IMR-90 (cell line): Measurements from ENCODE around the gene HNF1B. TPM values are rescaled to one million over a fixed set of nuclear protein-coding genes. Genes with fewer than 3 reads are reported as not detected.

Experiments
- ATAC-seq: fragments of 200-7000 bp; cut with Tn5 transposase; 2 replicates; pipeline ENCODE4 v1.9.1; 2020; ENCODE audit warnings: low read depth, mild to moderate bottlenecking, moderate library complexity
- BruUV-seq: library from RNA; stranded (reverse); fragments of 400-500 nt; replicated peaks from 2 replicates; lab custom pipeline; 2021; lab: Mats Ljungman, UMichigan
- CTCF ChIA-PET: fragments of 300-600 bp; formaldehyde crosslinking; extraction: SDS; loops from one replicate; lab custom pipeline; 2021; ENCODE audit warnings: antibody characterized with exemption; lab: Yijun Ruan, JAX
- POLR2A ChIA-PET: fragments of 300-600 bp; sonication (Branson Sonifier 250); formaldehyde crosslinking; loops from one replicate; lab custom pipeline; 2022; ENCODE audit warnings: antibody characterized with exemption; ENCODE audit not compliant: unreplicated experiment; lab: Charles Lee
- DNase-seq: peaks from one replicate; pipeline ENCODE4 v3.0.0; 2013
- H2AFZ ChIP-seq: replicated peaks from 2 replicates; pipeline ENCODE3; 2013; ENCODE audit warnings: low read length, mild to moderate bottlenecking; ENCODE audit not compliant: poor library complexity
- H2AK5ac ChIP-seq: 2 replicates; pipeline ENCODE4 v1.6.1; 2013; ENCODE audit warnings: low read depth, low read length, inconsistent platforms
- H2AK9ac ChIP-seq: replicated peaks from 2 replicates; pipeline ENCODE3; 2013; ENCODE audit warnings: mild to moderate bottlenecking, low read depth, low read length, moderate library complexity; ENCODE audit not compliant: poor library complexity
- H2BK120ac ChIP-seq: 2 replicates; pipeline ENCODE4 v1.6.1; 2013; ENCODE audit warnings: low read depth, low read length, inconsistent platforms
- H2BK15ac ChIP-seq: 3 replicates; pipeline ENCODE4 v1.6.1; 2013; ENCODE audit warnings: low read depth, low read length, inconsistent platforms
- H2BK20ac ChIP-seq: 2 replicates; pipeline ENCODE4 v1.6.1; 2013; ENCODE audit warnings: low read depth, mild to moderate bottlenecking, inconsistent platforms, low read length, moderate library complexity
- H2BK5ac ChIP-seq: 2 replicates; pipeline ENCODE4 v1.6.1; 2013; ENCODE audit warnings: mild to moderate bottlenecking, low read depth, low read length, inconsistent platforms; ENCODE audit not compliant: poor library complexity, severe bottlenecking
- H3K14ac ChIP-seq: replicated peaks from 2 replicates; pipeline ENCODE4 v1.6.1; 2013; ENCODE audit warnings: low read depth, low read length, inconsistent platforms
- H3K18ac ChIP-seq: 2 replicates; pipeline ENCODE4 v1.6.1; 2013; ENCODE audit warnings: low read depth, low read length, control low read depth
- H3K23ac ChIP-seq: 2 replicates; pipeline ENCODE4 v1.6.1; 2013; ENCODE audit warnings: low read depth, low read length, inconsistent platforms
- H3K27ac ChIP-seq: 2 replicates; pipeline ENCODE4 v1.5.1; 2013; ENCODE audit warnings: mild to moderate bottlenecking, control low read depth, low read length; ENCODE audit not compliant: insufficient read depth
- H3K27me3 ChIP-seq: 2 replicates; pipeline ENCODE4 v1.6.1; 2013; ENCODE audit warnings: low read length; ENCODE audit not compliant: control insufficient read depth, insufficient read depth
- H3K36me3 ChIP-seq: 2 replicates; pipeline ENCODE4 v1.6.1; 2013; ENCODE audit warnings: low read length, mixed read lengths; ENCODE audit not compliant: control insufficient read depth, insufficient read depth
- H3K4ac ChIP-seq: 2 replicates; pipeline ENCODE4 v1.6.1; 2013; ENCODE audit warnings: low read depth, low read length, inconsistent platforms
- H3K4me1 ChIP-seq: 2 replicates; pipeline ENCODE4 v1.6.1; 2013; ENCODE audit warnings: low read length, mixed read lengths; ENCODE audit not compliant: control insufficient read depth, insufficient read depth
- H3K4me2 ChIP-seq: 2 replicates; pipeline ENCODE4 v1.6.1; 2013; ENCODE audit warnings: low read depth, mild to moderate bottlenecking, control low read depth, low read length, moderate library complexity
- H3K4me3 ChIP-seq: 2 replicates; pipeline ENCODE4 v1.5.1; 2013; ENCODE audit warnings: low read depth, mild to moderate bottlenecking, control low read depth, low read length, moderate library complexity; ENCODE audit not compliant: insufficient read depth
- H3K56ac ChIP-seq: 2 replicates; pipeline ENCODE4 v1.6.1; 2013; ENCODE audit warnings: low read length, inconsistent platforms; ENCODE audit not compliant: insufficient read depth; ENCODE audit errors: extremely low read depth
- H3K79me1 ChIP-seq, 2 experiments: 2 replicates each; pipeline ENCODE4 v1.6.1; 2013; ENCODE audit warnings: low read length in 2 of 2, inconsistent platforms in 1 of 2, low read depth in 1 of 2
- H3K9ac ChIP-seq: 2 replicates; pipeline ENCODE4 v1.6.1; 2013; ENCODE audit warnings: low read depth, low read length, control low read depth
- H3K9me1 ChIP-seq: 2 replicates; pipeline ENCODE4 v1.6.1; 2013; ENCODE audit warnings: low read length, inconsistent platforms; ENCODE audit not compliant: insufficient read depth
- H3K9me3 ChIP-seq: 2 replicates; pipeline ENCODE4 v1.6.1; 2013; ENCODE audit warnings: low read length; ENCODE audit not compliant: control insufficient read depth, insufficient read depth
- H4K20me1 ChIP-seq: 2 replicates; pipeline ENCODE4 v1.6.1; 2013; ENCODE audit warnings: low read length, inconsistent platforms; ENCODE audit not compliant: insufficient read depth
- H4K5ac ChIP-seq: 2 replicates; pipeline ENCODE4 v1.6.1; 2013; ENCODE audit warnings: mild to moderate bottlenecking, low read depth, low read length, control low read depth
- H4K8ac ChIP-seq, 2 experiments: 2 replicates each; pipeline ENCODE4 v1.6.1; 2013; ENCODE audit warnings: low read depth in 2 of 2, low read length in 2 of 2, control low read depth in 1 of 2, inconsistent platforms in 1 of 2
- H4K91ac ChIP-seq: 2 replicates; pipeline ENCODE4 v1.6.1; 2013; ENCODE audit warnings: low read depth, low read length, inconsistent platforms; ENCODE audit not compliant: insufficient read depth
- BHLHE40 ChIP-seq: fragments of 150-350 bp; IDR thresholded peaks from 2 replicates; pipeline ENCODE4 v1.6.1; 2016; ENCODE audit warnings: mild to moderate bottlenecking, low read depth, low read length
- FOS ChIP-seq: fragments of 150-350 bp; IDR thresholded peaks from 2 replicates; pipeline ENCODE4 v1.6.1; 2016; ENCODE audit warnings: low read depth, low read length
- RAD21 ChIP-seq: IDR thresholded peaks from 2 replicates; pipeline ENCODE4 v1.6.1; 2012; ENCODE audit warnings: low read length, improper control_type of control experiment
- WGBS, 2 experiments: methylation state at CpG; one replicate each; pipeline versions ENCODE4 v1.1.5 to v1.1.7; 2013; ENCODE audit warnings: missing lambda C conversion rate in 2 of 2; ENCODE audit not compliant: insufficient read length in 1 of 2; ENCODE audit errors: extremely low coverage in 2 of 2; 5-methylcytosine and 5-hydroxymethylcytosine counted together
- dilution Hi-C: fragments of 300-500 bp; cut with HindIII; formaldehyde crosslinking; loops from one replicate; pipeline ENCODE4 v1.14.3; 2018; ENCODE audit warnings: low sequenced_read_pairs; ENCODE audit not compliant: unreplicated experiment
- in situ Hi-C: fragments of 300-500 bp; cut with MboI; formaldehyde crosslinking; loops from 3 replicates; pipeline ENCODE4 v1.14.3; 2019; ENCODE audit warnings: low sequenced_read_pairs, inconsistent platforms, mixed read lengths
- intact Hi-C: fragments of 100-400 bp; cut with micrococcal nuclease; formaldehyde crosslinking; loops from 2 replicates; pipeline ENCODE4 v1.10.0; 2022
- polyA plus RNA-seq, 3 experiments: library from polyadenylated mRNA; depleted of rRNA; stranded (reverse); fragments of >200 nt; gene quantifications; 2 replicates each; pipeline ENCODE4 v1.2.3, GENCODE V29; 2012; ENCODE audit warnings: low replicate concordance in 1 of 3
- total RNA-seq: library from RNA; depleted of rRNA; stranded (reverse); fragments of >200 nt; gene quantifications from 2 replicates; pipeline ENCODE4 v1.2.3, GENCODE V29; 2012
- TF ChIP-seq, protein P1 (sequence below): conservative IDR thresholded peaks from 2 replicates; pipeline ENCODE4 v1.5.1; 2012; ENCODE audit warnings: mild to moderate bottlenecking, low read depth, low read length, improper control_type of control experiment

Gene HNF1B
- total and polyA plus RNA-seq, 2 of the 4 experiments (the other 2 are of a cell fraction) = not detected

GRCh38 chr17:37792787-37793186, 47.9 kb upstream of the HNF1B start:
- Histone ChIP-seq H3K14ac (no peak overlapping the region), H4K20me1 (no peaks in the 10 kb centered on the region), H2AK9ac (no peak overlapping the region), H3K27ac (no peak overlapping the region), H2AFZ (no peak overlapping the region), H3K4me3 (no peak overlapping the region), H3K9ac (no peak overlapping the region), H3K4me2 (no peak overlapping the region), H4K91ac (no peak overlapping the region), H3K23ac (no peak overlapping the region), H3K4ac (peak overlapping the region; percentile 46; the same call in 1 of the 2 replicates), H3K27me3 (no peaks in the 10 kb centered on the region), H2BK120ac (no peak overlapping the region), H4K5ac (no peak overlapping the region), H2BK20ac (peak overlapping the region; percentile 38; the same call in 1 of the 2 replicates), H3K18ac (peak overlapping the region; percentile 78; the same call in 1 of the 2 replicates), H3K36me3 (no peaks in the 10 kb centered on the region), H3K79me1 (no peaks in the 10 kb centered on the region), H3K4me1 (peaks cover 7% of the 10 kb centered on the region), H2AK5ac (no peak overlapping the region), H4K8ac (peak overlapping the region in 1 of 2 experiments; percentile 28; a peak in 1 of 4 replicates), H2BK15ac (no peak overlapping the region), H3K56ac (no peak overlapping the region), H3K9me1 (no peaks in the 10 kb centered on the region), H3K9me3 (no peaks in the 10 kb centered on the region), H2BK5ac (peak overlapping the region; percentile 43)
- WGBS, 2 experiments = 100% methylated on average over 1 of the region's 2 CpGs; no CpG with 5 or more reads in 1 of the 2 experiments
- ChIA-PET CTCF (interaction anchor here (0.6 to 1.3 kb wide), 3 partner anchors 20 to 140 kb away, joined by 3 to 8 read pairs (median 5); no protein-coding TSS in a partner anchor), POLR2A (no interaction called here)
- TF ChIP-seq, protein P1, sequence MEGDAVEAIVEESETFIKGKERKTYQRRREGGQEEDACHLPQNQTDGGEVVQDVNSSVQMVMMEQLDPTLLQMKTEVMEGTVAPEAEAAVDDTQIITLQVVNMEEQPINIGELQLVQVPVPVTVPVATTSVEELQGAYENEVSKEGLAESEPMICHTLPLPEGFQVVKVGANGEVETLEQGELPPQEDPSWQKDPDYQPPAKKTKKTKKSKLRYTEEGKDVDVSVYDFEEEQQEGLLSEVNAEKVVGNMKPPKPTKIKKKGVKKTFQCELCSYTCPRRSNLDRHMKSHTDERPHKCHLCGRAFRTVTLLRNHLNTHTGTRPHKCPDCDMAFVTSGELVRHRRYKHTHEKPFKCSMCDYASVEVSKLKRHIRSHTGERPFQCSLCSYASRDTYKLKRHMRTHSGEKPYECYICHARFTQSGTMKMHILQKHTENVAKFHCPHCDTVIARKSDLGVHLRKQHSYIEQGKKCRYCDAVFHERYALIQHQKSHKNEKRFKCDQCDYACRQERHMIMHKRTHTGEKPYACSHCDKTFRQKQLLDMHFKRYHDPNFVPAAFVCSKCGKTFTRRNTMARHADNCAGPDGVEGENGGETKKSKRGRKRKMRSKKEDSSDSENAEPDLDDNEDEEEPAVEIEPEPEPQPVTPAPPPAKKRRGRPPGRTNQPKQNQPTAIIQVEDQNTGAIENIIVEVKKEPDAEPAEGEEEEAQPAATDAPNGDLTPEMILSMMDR = 0 out of 2 replicates have a peak, but pooled peaks have one; percentile 2
- TF ChIP-seq FOS (peak; percentile 52), RAD21 (no peak), BHLHE40 (0 out of 2 replicates have a peak, but pooled peaks have one; percentile 22)
- dilution Hi-C loops (no loop called here), in situ Hi-C loops (no loop called here), intact Hi-C loops (loop anchor here (10.0 kb wide), 1 partner anchor 78 kb away; no protein-coding TSS in a partner anchor)
- BruUV-seq = no TSS peak
- ATAC-seq (peak; percentile 82), DNase-seq (peak; percentile 89)
